ENCODE measurements around the gene XG. TPM values are rescaled to one million over a fixed set of nuclear protein-coding genes. Genes with fewer than 3 reads are reported as not detected.

Gene XG
- total RNA-seq, 4 donors from 2014 or later: 0.12 to 3.5 (median 0.28) TPM; not detected in 1

GRCh38 chrX:2862404-2862803 is 110.6 kb downstream of the XG start:
- no peak for ATAC-seq (ENCODE audit: low FRiP score)
- DNase-seq (ENCODE audit: low spot score): no peak
- TF ChIP-seq CTCF (IDR thresholded peaks at IDR 0.05): no peak

DNA sequence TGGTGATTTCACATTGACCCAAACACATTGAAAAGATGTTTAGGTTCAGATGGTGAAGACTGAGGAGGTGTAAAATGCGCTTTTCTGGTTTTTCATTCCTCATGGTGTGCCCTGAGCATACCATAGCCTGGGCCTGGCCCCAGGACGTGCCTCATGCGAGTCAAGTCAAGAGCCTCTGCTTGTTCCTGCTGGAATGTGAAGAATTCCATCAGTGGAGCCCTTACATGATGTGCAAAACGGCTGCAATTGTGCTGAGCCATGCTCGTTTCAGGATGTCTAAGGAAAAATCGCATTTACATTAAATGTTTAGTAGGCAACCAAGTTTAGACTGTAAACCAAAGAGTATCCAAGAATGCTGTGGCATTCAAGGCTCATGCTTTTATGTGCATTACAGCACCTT is 111.8 kb downstream of the XG start:
- no peak for ATAC-seq (ENCODE audit: low FRiP score)
- TF ChIP-seq CTCF (IDR thresholded peaks at IDR 0.05): no peak
- DNase-seq (ENCODE audit: low spot score): no peak

Other genes starting within 250 kb of the XG start
- 100 to 1,000 TPM; 206 to 412 (median 295) TPM for gene CD99, start 60.7 kb upstream of the XG start, total RNA-seq
- gene GYG2, start 76.9 kb downstream of the XG start, total RNA-seq: 100 to 1,000 TPM in 2 of 4 donors, 10 to 100 TPM in 2; 29.6 to 487 (median 115) TPM
- 10 to 100 TPM; 17.3 to 33.8 (median 27.1) TPM for gene ARSD, start 177.3 kb downstream of the XG start, total RNA-seq